GM21381 (cell line): ENCODE results near the gene THBS4.
A peak's percentile ranks its signal among the peaks of the same experiment; 100 is the strongest.
"Not testable (repeated sequence)": the region's sequence is repeated elsewhere in the genome, so short reads cannot be mapped to it uniquely, and the experiment has no call there.

ENCODE experiments used
- ATAC-seq: cut with Tn5 transposase; IDR thresholded peaks from one replicate; pipeline ENCODE4 v1.9.1; 2021; ENCODE audit warnings: mild to moderate bottlenecking, moderate library complexity; ENCODE audit not compliant: unreplicated experiment

The THBS4 gene

GRCh38 chr5:80072103-80073073, 37.2 kb downstream of the THBS4 start:
- ATAC-seq, result no peak

DNA sequence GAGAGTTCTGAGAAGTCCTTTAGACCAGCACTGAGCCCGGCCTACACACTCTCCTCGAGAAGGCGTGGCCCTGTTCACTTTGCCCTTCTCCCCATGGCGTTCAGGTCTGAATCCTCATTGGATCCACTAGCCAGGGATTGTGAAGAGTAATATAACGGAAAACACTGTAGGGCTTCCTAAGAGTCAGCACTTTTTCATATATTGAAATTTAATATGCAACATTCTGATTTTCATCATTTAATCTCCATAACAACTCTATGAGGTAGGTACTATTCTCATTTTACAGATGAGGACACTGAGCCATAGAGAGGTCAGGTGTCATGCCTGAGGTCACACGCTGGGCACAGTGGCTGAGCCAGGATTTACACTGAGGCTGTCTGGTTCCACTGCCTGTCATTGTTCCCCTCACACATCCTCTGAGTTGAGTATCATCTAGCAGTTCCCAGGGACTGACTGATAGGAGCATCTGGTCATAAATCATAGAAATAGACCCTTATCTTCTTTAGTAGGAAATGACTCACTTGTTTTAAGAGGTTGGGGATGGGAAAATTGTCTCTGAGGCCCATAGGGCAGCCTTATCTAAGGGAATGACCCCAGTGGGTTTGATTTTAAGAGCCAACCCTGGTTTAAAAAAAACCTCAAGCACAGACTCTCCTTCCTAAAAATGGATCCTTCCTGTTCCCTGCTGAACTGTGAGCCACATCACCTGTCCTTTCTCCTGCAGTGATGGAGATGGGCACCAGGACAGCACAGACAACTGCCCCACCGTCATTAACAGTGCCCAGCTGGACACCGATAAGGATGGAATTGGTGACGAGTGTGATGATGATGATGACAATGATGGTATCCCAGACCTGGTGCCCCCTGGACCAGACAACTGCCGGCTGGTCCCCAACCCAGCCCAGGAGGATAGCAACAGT, 41.2 kb downstream of the THBS4 start:
- no peak for ATAC-seq

DNA sequence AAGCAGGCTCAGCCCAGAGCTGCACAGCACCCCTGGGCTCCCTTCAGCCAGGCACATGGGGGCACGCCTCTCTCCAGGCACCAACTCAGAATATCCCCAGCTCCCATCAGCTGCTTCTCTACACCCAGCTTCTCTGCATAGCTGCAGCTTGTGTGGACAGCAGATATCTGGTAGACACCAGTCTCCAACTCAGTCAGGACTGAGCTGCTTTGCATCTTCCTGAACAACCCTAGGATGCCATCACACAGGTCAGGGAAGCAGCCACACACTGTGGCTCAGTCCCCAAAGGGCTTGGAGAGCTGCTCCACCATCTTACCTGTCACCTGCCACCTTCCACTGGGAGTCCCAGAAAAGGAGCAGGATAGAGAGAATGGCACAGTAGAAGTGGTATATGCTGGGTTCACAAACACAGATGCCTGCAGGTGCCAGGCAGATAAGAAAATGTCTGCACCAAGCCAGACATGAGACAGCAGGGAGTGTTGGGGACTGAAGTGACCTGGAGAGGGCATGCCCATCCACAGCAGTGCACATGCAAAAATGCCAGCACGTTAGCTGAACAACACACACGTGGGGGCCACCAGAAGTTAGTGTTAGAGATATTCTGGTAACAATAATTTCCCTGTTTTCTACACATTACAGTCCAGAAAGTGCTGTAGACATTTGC, 42.0 kb downstream of the THBS4 start:
- ATAC-seq, result no peak

DNA sequence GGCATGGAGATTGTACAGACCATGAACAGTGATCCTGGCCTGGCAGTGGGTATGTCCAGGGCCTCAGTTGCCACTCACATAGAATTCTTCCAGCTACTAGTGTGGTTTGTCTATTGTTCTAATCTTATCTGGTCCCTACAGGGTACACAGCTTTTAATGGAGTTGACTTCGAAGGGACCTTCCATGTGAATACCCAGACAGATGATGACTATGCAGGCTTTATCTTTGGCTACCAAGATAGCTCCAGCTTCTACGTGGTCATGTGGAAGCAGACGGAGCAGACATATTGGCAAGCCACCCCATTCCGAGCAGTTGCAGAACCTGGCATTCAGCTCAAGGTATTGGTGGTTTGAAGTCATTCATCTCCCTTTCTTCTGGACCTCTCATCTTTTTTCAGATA, 43.8 kb downstream of the THBS4 start:
- no peak for ATAC-seq

DNA sequence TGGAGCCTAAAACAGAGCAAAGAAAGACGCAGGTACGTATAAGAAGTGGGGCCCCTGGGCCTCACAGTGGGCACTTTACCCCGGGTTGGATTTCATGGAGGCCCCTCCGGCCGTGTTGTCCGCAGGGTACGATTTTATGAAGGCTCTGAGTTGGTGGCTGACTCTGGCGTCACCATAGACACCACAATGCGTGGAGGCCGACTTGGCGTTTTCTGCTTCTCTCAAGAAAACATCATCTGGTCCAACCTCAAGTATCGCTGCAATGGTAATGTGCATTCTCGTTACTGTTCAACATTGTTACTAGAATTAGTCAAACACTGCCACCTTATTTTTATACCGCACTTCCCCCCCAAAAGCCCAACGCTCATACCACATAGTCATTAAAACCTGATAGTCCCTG, 47.1 kb downstream of the THBS4 start:
- ATAC-seq, result no peak

DNA sequence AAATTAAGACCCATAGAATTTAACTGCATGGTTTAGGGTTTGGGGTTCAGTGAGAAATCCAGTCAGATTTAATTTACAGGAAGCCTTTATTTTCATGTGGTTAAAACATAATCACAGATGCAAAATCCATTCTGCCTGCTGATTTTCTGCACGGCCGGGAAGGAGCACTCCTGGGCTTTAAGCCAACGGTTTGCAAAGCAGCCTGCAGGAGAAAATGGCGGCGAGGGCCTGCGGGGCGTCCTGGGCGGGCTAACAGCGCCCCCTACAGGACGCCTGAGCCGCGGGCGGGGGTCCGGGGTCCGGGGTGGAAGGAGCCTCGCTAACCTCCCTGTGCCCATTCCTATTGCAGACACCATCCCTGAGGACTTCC, 47.6 kb downstream of the THBS4 start:
- no peak for ATAC-seq

GRCh38 chr5:80083101-80083890, 48.1 kb downstream of the THBS4 start:
- no peak for ATAC-seq

GRCh38 chr5:80090884-80091166, 55.7 kb downstream of the THBS4 start:
- no peak for ATAC-seq

- not testable (repeated sequence) for ATAC-seq
Measured at GRCh38 chr5:80091792-80092192, 56.6 kb downstream of the THBS4 start.

GRCh38 chr5:80092486-80093107, 57.4 kb downstream of the THBS4 start:
- ATAC-seq, result no peak

- ATAC-seq, result no peak
Measured at GRCh38 chr5:80093796-80094195, 58.6 kb downstream of the THBS4 start.

GRCh38 chr5:80094236-80094738, 59.1 kb downstream of the THBS4 start:
- ATAC-seq, result no peak

DNA sequence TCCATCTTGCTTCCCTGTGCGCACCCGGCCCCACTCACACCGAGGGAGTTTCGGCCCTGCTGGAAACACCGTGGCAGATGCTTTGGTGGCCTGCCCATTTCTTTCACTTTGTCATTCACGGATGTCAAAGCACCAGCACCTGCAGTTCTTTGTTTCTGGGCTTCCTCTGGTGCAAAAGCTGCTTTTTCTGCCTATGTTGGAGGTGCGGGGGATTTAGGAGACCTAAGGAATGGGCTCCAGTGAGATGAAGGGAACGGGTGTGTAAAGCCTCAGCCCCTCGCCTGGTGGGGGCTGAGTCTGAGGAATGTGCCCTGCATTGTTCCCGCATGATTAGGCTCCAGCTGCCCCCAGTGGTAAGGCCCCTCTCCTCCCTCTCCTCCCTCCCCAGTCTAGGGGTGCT, 62.3 kb downstream of the THBS4 start:
- ATAC-seq, result no peak

GRCh38 chr5:80101993-80102392, 66.8 kb downstream of the THBS4 start:
- peak; percentile 60 for ATAC-seq

- ATAC-seq, result no peak
Measured at GRCh38 chr5:80103371-80103770, 68.2 kb downstream of the THBS4 start.

DNA sequence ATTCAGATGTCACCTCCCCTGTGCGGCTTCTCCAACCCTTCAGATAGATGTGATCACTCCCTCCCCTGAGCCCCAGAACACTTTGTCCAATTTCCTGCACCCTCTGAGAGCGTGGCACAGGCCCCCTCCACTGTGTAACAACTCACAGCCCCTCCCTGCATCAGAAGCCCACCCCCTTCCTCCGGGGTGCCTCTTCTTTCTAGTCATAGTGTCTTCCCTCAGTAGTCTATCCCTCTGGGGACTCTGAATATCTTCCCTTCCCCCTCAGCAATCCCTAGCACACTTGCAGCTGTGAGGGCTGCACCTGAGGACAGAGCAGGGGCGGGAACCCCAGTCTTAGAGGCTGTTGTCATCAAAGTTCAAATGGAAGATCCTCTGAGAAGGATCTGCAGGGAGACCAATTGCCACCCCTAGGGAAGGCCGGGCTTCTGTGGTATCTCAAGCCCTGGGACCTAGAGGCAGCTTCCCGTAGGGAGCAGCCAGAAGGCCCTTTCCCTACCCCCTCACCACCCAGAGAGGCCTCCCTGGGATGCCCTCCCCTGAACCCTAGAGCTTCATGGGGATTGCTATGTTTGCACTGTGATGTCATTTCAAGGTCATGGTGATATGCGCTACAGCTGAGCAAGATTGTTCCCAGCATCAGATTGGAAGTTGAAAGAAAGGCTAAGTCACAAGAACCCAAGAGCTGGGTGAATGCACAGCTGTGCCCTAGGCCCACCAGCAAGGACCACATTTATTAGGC, 70.7 kb downstream of the THBS4 start:
- no peak for ATAC-seq

DNA sequence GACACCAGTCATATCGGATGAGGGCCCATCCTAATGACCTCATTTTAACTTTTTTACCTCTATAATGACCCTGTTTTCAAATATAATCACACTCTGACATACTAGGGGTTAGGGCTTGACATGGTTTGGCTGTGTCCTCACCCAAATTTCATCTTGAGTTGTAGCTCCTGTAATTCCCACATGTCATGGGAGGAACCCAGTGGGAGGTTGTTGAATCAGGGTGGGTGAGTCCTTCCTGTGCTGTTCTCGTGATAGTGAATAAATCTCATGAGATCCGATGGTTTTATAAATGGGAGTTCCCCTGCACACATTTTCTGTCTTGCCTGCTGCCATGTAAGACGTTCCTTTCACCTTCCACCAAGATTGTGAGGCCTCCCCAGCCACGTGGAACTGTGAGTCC, 71.8 kb downstream of the THBS4 start:
- no peak for ATAC-seq

DNA sequence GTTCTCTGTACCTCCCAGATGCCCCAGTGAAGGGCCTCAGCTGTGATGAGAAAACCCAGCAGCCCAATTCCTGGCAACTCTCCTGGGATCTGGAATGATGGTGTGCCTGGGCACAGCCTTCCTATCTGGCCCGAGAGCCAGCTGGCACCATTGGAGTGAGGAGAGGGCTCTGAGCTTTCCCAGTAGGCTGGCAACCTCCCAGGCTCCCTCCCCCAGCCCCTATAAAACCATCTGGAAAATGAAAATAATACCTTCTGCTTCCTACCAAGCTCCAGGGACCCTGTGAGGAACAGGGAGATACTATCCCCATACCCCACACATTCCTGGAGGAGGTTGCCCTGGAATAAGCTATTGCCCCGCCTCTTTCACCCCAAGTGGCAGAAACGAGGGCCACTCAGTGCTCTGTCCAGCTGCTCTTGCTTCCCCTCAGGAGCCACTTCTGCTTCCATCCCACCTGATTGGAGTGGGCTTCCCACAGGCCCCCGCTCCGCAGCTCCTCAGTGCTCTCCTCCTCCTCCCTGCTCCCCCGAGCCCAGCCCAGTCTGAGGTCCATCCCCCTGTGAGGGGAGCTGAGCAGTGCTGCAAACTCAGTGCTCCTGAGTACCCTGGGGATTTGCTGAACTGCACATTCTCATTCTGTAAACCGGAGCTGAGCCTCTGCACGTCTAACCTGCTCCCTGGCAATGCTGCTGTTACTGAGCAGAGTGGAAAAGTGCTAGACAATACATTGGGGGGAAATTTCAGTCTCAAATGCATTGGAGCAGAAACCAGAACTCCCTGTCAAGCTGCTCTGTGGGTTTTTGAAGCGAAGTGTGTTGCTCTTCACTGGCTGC, 74.7 kb downstream of the THBS4 start:
- ATAC-seq, result no peak
